ENCODE data around the gene WDFY4.

DNA sequence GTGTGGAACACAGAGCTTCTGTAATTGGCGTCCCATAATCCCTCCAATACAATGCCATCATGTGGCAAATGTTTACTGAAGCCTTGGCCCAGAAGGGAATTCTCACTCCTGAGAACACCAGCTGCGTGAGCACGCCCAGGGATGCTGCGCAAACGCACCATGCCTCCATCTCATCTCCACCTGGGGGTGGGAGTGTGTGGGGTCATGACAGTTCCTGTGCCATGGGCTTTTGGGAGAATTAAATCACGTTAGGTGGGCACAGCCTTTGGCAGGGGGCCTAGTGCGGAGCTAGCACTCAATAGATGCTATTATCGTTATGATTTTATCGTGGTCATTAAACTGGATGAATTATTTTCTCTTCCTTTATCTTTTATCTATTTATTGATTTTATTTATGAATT lies 15.8 kb downstream of the WDFY4 start:
- TF ChIP-seq POLR2A (IDR thresholded peaks at IDR 0.05) (no peak), EP300 (IDR thresholded peaks at IDR 0.05) (no peak)
